Activated naive CD8-positive, alpha-beta T cell (primary cell): ENCODE measurements around the gene THSD4.

Source experiments
- H3K27ac Mint-ChIP-seq: one replicate; pipeline ENCODE4 v1.8.0; 2021; ENCODE audit warnings: mixed read lengths
- H3K27me3 Mint-ChIP-seq: one replicate; pipeline ENCODE4 v1.8.0; 2021; ENCODE audit warnings: mixed read lengths
- H3K36me3 Mint-ChIP-seq: one replicate; pipeline ENCODE4 v1.8.0; 2021; ENCODE audit warnings: mixed read lengths
- H3K4me1 Mint-ChIP-seq: one replicate; pipeline ENCODE4 v1.8.0; 2021; ENCODE audit warnings: low read depth, mixed read lengths
- H3K4me3 Mint-ChIP-seq: one replicate; pipeline ENCODE4 v1.8.0; 2021; ENCODE audit warnings: mild to moderate bottlenecking, mixed read lengths
- H3K9me3 Mint-ChIP-seq: one replicate; pipeline ENCODE4 v1.8.0; 2021; ENCODE audit warnings: low read depth, mixed read lengths

THSD4 gene

DNA sequence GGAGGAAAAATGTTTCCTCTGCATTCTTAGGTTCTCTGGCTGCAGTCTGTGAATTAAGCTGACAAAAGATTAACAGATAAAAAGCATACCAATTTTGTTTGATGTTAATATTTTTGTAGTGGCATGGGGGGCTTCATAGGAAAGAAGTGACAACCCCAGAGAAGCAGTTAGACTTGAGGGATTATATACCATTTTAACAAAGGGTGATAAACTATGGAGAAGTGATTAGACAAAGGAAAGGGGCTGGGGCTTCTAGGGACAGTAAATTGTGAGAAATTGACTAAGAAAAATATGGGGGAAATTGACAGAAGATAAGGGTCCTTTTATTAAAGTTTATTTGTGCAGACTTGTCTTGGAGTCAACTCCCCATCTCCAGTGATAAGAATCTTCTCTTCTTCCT is 639.4 kb downstream of the THSD4 start:
- H3K27ac Mint-ChIP-seq, result no peak overlapping the region
- H3K4me1 Mint-ChIP-seq, result no peaks in the 10 kb centered on the region
- no peaks in the 10 kb centered on the region for H3K9me3 Mint-ChIP-seq
- peaks cover 5% of the 10 kb centered on the region for H3K27me3 Mint-ChIP-seq
- no peak overlapping the region for H3K4me3 Mint-ChIP-seq
- no peaks in the 10 kb centered on the region for H3K36me3 Mint-ChIP-seq

DNA sequence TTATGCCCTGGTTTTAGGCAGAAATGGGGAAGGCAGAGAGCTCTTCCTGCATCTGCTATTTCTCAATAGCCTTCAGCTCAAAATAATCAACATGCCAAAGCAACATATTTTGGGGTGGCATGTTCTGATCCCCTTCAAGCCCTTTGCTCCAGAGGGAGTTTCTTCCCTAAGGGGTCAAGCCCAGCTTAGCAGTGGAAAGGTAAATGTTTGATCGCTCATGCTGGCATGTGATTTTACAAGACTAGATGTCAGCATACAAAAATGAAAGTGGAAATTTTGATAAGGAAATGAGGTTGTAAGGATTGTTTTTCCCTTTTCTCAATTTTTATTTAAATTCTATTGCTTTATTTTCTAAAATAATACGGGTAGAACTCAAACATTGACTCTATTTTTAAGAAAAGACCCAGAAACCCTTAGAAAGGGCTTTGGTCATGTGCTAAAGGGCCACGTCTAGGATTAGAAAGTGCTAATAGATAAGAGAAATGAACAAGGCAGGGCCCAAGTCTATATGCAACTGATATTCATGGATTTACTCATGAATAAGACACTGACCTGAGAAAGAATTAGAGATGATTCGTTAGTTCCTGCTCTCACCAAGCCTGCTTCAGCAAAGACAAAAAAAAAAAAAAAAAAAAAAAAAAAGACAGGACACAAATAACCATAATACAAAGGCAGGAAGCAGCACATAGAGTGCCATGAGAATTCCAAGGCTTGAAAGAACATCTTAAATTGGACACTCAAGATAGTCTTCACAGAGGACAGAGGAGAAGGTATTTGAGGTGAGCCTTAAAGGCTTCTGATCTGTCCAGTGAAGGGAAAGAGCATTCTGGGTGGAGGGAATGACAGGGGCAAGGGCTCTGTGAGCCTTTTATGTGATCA is 640.1 kb downstream of the THSD4 start:
- H3K27ac Mint-ChIP-seq, result no peak overlapping the region
- H3K27me3 Mint-ChIP-seq, result peaks cover 5% of the 10 kb centered on the region
- H3K4me3 Mint-ChIP-seq, result no peak overlapping the region
- no peaks in the 10 kb centered on the region for H3K4me1 Mint-ChIP-seq
- H3K9me3 Mint-ChIP-seq, result peaks cover 2% of the 10 kb centered on the region
- H3K36me3 Mint-ChIP-seq, result peaks cover under 1% of the 10 kb centered on the region

DNA sequence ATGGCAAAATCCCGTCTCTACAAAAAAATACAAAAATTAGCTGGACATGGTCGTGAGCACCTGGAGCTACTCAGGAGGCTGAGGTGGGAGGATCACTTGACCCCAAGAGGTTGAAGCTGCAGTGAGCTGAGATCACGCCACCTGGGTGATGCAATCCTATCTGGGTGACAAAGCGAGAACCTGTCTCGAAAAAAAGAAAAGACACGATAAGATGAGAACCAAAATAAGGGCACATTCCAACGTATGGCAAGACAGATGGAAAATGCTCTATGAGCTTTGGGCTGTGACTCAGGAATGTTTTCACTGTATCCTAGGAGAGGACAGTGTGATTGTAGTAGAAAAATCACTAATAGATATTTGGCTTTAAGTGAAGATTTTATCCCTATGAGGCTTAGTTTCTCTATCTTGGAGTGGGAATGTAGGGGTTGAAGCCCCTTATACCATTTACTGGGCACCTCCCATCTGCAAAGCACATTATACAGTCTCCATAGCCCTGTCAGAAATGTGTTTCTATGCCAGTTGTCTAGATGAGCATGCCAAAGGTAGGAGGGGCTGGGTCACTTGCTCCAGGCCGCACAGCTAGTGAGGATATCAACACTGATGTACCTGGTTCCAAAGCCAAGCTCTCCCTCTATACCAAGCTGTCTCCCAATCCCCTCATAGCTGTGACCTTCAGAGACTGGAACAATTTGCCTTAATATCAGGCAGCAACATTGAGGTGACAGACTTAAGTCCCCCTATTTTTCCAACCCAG is 641.5 kb downstream of the THSD4 start:
- Mint-ChIP-seq H3K4me1 (no peaks in the 10 kb centered on the region), H3K36me3 (peaks cover 3% of the 10 kb centered on the region), H3K27me3 (peaks cover 4% of the 10 kb centered on the region), H3K27ac (no peak overlapping the region), H3K4me3 (no peak overlapping the region), H3K9me3 (peaks cover 11% of the 10 kb centered on the region)

DNA sequence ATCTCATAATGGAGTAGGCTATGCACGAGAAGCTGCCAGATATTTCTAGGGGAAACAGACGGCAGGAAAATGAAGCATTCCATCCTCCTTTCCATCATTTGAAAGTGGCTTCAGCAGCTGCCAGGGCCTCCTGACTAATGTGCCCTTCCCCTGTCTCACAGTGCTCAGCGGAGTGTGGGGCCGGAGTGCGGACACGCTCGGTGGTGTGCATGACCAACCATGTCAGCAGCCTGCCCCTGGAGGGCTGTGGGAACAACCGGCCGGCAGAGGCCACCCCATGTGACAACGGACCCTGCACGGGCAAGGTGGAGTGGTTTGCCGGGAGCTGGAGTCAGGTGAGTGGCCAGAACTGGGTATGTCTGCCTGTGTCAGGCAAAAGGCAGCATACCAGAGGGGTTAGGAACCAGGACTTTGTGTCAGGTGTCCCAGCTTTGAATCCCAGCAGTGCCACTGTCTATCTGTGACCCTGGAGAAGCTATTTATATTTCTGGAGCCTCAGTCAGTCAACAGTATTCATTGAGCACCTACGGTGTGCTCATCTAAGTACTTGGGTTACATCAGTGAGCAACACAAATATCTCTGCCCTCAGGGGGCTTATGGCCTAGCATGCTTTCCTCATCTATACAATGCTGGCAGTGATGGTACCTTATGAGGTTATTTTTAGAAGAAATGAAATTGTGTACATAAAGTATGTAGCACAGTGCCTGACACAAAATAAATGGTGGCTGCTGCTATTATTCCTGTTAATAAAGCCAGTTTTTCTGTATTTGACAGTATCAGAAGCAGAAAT is 642.7 kb downstream of the THSD4 start:
- H3K4me1 Mint-ChIP-seq, result no peaks in the 10 kb centered on the region
- peaks cover 7% of the 10 kb centered on the region for H3K36me3 Mint-ChIP-seq
- H3K27me3 Mint-ChIP-seq, result peaks cover 2% of the 10 kb centered on the region
- H3K9me3 Mint-ChIP-seq, result peaks cover 11% of the 10 kb centered on the region
- H3K4me3 Mint-ChIP-seq, result no peak overlapping the region
- H3K27ac Mint-ChIP-seq, result no peak overlapping the region

DNA sequence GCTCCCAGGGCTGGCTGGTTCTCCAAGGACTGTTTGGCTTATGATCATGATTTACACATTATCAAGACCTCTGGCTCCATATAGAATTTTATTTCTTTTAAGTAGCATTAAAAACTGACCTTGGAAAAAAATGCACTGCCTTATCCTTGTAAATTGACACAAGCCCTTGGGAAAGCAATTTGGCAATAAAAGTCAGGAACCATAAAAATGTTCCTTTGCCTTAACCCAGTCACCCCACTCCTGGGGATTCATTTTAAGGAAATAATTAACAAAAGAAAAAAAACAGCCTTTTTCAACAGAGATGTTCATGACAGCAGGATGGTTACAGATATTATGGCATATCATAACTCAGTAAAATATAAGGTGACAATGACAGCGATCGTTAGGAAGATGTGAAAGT is 643.4 kb downstream of the THSD4 start:
- peaks cover 7% of the 10 kb centered on the region for H3K36me3 Mint-ChIP-seq
- peaks cover 11% of the 10 kb centered on the region for H3K9me3 Mint-ChIP-seq
- no peak overlapping the region for H3K4me3 Mint-ChIP-seq
- H3K27ac Mint-ChIP-seq, result no peak overlapping the region
- H3K4me1 Mint-ChIP-seq, result no peaks in the 10 kb centered on the region
- peaks cover 2% of the 10 kb centered on the region for H3K27me3 Mint-ChIP-seq

DNA sequence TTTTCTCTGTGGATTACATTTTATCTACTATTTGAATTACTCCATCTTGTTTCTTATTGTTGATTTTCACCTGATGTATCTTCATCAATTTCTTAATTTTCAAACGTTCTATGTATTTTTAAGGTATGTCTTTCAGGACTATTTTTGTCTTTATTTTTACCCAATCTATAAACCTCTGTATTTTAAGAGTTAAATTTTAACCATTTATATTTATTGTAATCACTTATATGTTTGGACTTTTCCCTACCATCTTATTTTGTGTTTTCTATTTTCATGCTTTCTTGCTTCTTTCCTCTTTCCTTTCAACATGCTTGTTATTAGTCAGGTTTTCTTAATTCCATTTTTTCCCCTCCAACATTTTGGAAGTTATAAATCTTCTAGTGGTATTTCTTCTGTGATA is 645.6 kb downstream of the THSD4 start:
- peaks cover 7% of the 10 kb centered on the region for H3K36me3 Mint-ChIP-seq
- H3K27me3 Mint-ChIP-seq, result no peaks in the 10 kb centered on the region
- no peaks in the 10 kb centered on the region for H3K4me1 Mint-ChIP-seq
- no peak overlapping the region for H3K4me3 Mint-ChIP-seq
- H3K27ac Mint-ChIP-seq, result no peak overlapping the region
- H3K9me3 Mint-ChIP-seq, result peaks cover 11% of the 10 kb centered on the region

DNA sequence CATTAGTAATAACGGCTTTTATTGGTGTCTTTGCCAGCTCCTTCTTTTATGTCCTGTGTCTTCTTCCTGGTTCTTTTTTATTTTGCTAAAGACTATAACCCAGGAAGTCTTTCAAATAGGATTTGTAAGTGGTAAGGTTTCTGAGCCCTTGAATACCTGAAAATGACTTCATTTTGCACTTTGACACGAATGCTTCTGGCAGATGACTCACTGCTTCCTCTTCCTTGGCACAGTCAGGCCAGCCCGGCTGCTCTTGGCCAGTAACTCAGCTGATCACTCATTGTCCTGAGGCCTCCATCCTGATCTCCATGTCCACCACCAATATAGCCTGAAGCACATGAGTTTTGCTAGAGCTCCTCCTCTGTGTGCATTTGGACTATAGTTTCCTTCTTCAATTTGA is 646.4 kb downstream of the THSD4 start:
- peaks cover 7% of the 10 kb centered on the region for H3K36me3 Mint-ChIP-seq
- no peak overlapping the region for H3K27ac Mint-ChIP-seq
- no peak overlapping the region for H3K4me3 Mint-ChIP-seq
- no peaks in the 10 kb centered on the region for H3K27me3 Mint-ChIP-seq
- peaks cover 11% of the 10 kb centered on the region for H3K9me3 Mint-ChIP-seq
- H3K4me1 Mint-ChIP-seq, result no peaks in the 10 kb centered on the region

DNA sequence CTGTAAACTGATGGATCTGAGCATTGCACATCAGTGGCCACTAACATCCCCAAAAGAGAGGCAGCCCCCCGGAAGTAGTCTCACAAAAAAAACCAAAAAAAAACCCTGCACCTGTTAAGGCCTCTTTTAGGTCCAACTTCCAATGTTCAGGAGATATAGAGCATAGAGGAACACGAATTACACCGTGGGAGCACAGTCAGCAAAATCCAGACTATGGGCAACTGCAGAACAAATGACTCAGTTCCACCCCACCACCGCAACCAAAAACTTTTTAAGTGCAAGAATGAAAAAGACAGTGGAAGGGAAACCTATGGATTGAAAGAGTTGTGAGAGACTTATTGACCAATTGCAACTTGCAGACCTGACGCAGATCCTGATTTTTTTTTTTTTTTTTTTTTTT is 652.9 kb downstream of the THSD4 start:
- no peaks in the 10 kb centered on the region for H3K27me3 Mint-ChIP-seq
- H3K4me1 Mint-ChIP-seq, result no peaks in the 10 kb centered on the region

DNA sequence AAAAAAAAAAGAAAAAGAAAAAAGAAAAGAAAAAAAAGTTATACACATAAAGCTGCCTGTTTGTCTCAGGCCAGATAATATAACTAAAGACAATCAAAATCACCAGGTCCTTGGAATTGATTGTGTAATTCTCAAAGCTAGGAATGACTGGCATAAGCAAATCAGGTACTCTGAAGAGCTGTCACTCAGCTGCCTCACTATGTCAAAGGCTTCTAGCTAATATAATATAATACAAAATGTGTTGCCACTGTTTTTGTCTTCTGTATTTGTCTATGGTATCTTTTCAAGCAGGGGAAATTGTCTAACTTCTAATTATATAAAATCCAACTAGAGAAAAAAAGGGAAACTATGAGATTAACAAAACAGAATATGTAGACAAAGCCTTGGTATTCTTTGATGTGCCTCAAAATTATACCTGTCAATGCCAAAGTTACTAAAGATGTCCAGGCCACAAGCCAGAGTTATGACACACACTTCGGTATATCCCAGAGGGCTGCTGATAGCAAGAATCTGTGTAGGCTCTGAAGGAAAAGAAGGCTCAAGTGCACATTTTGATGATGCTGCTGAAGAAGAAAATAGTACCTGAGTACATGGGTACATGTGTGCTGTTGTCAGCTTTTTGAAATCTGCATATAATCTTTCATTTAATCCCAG is 658.1 kb downstream of the THSD4 start:
- Mint-ChIP-seq H3K9me3 (no peaks in the 10 kb centered on the region), H3K4me3 (no peak overlapping the region), H3K27me3 (no peaks in the 10 kb centered on the region), H3K27ac (no peak overlapping the region), H3K36me3 (no peaks in the 10 kb centered on the region), H3K4me1 (no peaks in the 10 kb centered on the region)

More for the DNA sequence above, 652.9 kb downstream of the THSD4 start:
- Mint-ChIP-seq H3K27ac (no peak overlapping the region), H3K36me3 (no peaks in the 10 kb centered on the region), H3K9me3 (no peaks in the 10 kb centered on the region), H3K4me3 (no peak overlapping the region)

DNA sequence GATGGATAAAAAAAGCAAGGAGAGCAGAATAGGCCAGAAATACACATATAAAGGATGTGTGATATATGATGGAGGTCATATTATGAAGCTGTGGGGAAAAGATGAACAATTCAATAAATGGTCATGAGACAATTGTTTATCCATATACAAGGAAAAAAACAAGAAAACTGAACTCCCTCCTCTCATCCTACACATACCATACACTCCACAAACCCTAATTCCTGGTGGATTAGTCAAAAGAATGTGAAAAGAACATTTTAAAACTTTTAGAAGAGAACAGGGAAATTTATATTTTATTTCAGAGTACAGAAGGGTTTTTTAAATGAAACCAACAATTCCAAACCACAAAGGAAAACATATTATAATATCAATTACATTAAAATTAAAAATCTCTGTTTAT is 660.6 kb downstream of the THSD4 start:
- no peak overlapping the region for H3K4me3 Mint-ChIP-seq
- H3K27me3 Mint-ChIP-seq, result no peaks in the 10 kb centered on the region
- H3K36me3 Mint-ChIP-seq, result no peaks in the 10 kb centered on the region
- no peaks in the 10 kb centered on the region for H3K4me1 Mint-ChIP-seq
- H3K9me3 Mint-ChIP-seq, result no peaks in the 10 kb centered on the region
- no peak overlapping the region for H3K27ac Mint-ChIP-seq

DNA sequence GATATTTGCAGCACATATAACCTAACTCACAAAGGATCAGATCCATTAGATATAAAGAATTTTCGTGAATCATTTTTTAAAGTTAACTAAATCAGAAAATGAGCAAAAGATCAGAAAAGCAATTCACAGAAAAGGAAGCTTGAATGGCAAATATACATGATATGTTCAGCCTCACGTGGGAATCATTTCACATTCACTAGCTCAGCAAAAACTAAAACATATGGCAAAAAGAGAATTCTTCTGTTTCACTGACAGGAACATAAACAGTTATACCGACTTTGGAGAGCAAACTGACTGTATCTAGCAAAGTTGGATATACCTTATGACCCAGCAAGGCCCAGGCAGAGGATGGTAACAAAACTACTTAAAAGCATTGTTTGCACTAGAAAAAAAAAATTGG is 661.0 kb downstream of the THSD4 start:
- Mint-ChIP-seq H3K4me3 (no peak overlapping the region), H3K27ac (no peak overlapping the region), H3K36me3 (no peaks in the 10 kb centered on the region), H3K4me1 (no peaks in the 10 kb centered on the region), H3K27me3 (peaks cover 3% of the 10 kb centered on the region), H3K9me3 (no peaks in the 10 kb centered on the region)

DNA sequence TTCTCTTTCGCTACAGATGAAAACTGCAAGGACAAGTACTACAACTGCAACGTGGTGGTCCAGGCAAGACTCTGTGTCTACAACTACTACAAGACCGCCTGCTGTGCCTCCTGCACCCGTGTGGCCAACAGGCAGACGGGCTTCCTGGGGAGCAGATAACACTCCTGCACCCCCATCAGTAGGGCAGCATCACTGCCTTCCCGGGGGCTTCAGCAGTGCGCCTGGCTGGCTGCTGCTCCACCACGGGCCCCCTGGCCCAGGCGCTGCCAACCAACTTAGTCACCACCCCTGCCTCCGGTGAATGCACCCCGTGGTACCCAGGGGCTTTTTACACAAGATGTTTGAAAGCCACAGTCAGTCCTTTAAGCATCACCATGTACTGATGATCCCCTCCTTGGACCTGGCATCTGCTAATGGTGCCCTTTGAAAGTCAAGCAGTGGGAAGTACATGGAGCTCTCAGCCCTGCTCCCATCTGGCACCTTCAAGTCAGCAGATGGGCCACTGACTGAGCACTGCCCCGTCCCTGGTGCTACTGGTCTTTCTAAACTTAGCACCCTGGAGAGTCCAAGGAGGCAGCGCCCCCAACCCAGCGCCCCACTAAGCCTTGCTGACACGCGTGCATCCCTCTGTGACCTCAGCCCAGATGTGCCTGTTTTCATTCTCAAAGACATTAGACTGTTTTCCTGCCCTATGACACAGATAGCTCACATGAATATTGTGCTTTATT is 662.1 kb downstream of the THSD4 start:
- Mint-ChIP-seq H3K4me1 (no peaks in the 10 kb centered on the region), H3K27me3 (peaks cover 4% of the 10 kb centered on the region), H3K27ac (no peak overlapping the region), H3K4me3 (no peak overlapping the region), H3K9me3 (no peaks in the 10 kb centered on the region), H3K36me3 (no peaks in the 10 kb centered on the region)

DNA sequence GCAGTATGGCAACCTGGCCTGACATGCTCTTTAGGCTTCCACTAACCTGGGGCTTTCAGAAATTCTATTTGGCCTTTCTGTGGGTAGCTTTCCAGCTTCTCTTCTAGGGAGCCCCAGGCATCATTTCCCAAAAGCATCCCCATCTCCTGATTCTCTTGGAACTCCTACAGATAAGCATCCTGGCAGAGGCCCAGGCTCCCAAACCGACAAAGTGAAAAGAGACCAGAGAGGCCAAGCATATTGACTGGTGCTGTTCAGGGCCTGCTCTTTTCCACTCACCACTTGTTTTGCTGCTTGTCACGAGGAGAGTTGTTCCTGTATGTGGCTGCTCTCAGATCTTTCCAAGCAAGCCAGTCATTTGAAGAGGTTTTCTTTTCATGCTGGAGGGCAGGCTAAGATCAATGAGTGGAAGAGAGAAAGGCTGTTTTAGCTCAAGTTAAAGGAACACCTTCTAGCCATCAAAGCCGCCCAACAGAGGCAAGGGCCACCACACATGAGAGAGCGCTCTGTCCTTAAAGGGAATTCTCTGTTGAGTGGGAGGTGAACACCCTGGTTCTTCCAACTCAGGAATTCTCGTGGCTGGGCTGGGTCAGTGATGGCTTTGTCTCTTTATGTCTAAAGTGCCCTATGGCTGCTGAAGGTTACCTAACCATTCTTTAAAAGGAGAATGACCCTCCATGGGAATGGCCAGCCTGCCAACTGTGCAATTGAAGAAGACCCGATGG is 664.0 kb downstream of the THSD4 start:
- no peak overlapping the region for H3K27ac Mint-ChIP-seq
- no peaks in the 10 kb centered on the region for H3K4me1 Mint-ChIP-seq
- H3K27me3 Mint-ChIP-seq, result peaks cover 4% of the 10 kb centered on the region
- H3K4me3 Mint-ChIP-seq, result no peak overlapping the region
- no peaks in the 10 kb centered on the region for H3K9me3 Mint-ChIP-seq
- no peaks in the 10 kb centered on the region for H3K36me3 Mint-ChIP-seq
